Activated B cell treated with CpG ODN at 0.5 μM for 24 hours (primary cell): ENCODE results near the gene LRRC4C. TPM values are rescaled to one million over a fixed set of nuclear protein-coding genes. Genes with fewer than 3 reads are reported as not detected.
A peak's percentile ranks its signal among the peaks of the same experiment; 100 is the strongest.

Experiments
- ATAC-seq: fragments of 200-7000 bp; cut with Tn5 transposase; one replicate; pipeline ENCODE4 v1.10.0; 2021; ENCODE audit warnings: low read depth, mild to moderate bottlenecking, moderate library complexity
- CTCF ChIA-PET: fragments of 350-600 bp; sonication (Branson Sonifier 250); formaldehyde crosslinking; loops from one replicate; lab custom pipeline; 2021; ENCODE audit warnings: antibody characterized with exemption; lab: Charles Lee
- POLR2A ChIA-PET: fragments of 350-600 bp; sonication (Branson Sonifier 250); formaldehyde crosslinking; loops from one replicate; lab custom pipeline; 2021; ENCODE audit warnings: antibody characterized with exemption; lab: Charles Lee
- DNase-seq: peaks from one replicate; pipeline ENCODE4 v3.0.0; 2022
- H3K27ac Mint-ChIP-seq: one replicate; pipeline ENCODE4 v1.8.0; 2020; ENCODE audit warnings: mixed read lengths
- H3K27me3 Mint-ChIP-seq: one replicate; pipeline ENCODE4 v1.8.0; 2021; ENCODE audit warnings: mixed read lengths
- H3K36me3 Mint-ChIP-seq: one replicate; pipeline ENCODE4 v1.8.0; 2021; ENCODE audit warnings: low read depth, mixed read lengths
- H3K4me1 Mint-ChIP-seq: one replicate; pipeline ENCODE4 v1.8.0; 2021; ENCODE audit warnings: mixed read lengths
- H3K4me3 Mint-ChIP-seq: one replicate; pipeline ENCODE4 v1.8.0; 2020; ENCODE audit warnings: mild to moderate bottlenecking, mixed read lengths
- H3K9me3 Mint-ChIP-seq: one replicate; pipeline ENCODE4 v1.8.0; 2020; ENCODE audit warnings: mixed read lengths
- intact Hi-C: fragments of 100-400 bp; cut with micrococcal nuclease; formaldehyde crosslinking; loops from one replicate; pipeline ENCODE4 v1.15.1; 2024
- total RNA-seq: library from RNA; stranded (reverse); gene quantifications from 2 replicates; pipeline ENCODE4 v1.2.3, GENCODE V29; 2022
- TF ChIP-seq, protein P1 (sequence below): fragments of 200-600 bp; IDR thresholded peaks from one replicate; pipeline ENCODE4 v1.8.0; 2022; ENCODE audit warnings: antibody characterized with exemption, mild to moderate bottlenecking

Gene LRRC4C
- not detected in 2 replicates for total RNA-seq

- no peak within 1 kb of the TSS for H3K27ac Mint-ChIP-seq
- DNase-seq (no peak), ATAC-seq (no peak)
- TF ChIP-seq, protein P1, sequence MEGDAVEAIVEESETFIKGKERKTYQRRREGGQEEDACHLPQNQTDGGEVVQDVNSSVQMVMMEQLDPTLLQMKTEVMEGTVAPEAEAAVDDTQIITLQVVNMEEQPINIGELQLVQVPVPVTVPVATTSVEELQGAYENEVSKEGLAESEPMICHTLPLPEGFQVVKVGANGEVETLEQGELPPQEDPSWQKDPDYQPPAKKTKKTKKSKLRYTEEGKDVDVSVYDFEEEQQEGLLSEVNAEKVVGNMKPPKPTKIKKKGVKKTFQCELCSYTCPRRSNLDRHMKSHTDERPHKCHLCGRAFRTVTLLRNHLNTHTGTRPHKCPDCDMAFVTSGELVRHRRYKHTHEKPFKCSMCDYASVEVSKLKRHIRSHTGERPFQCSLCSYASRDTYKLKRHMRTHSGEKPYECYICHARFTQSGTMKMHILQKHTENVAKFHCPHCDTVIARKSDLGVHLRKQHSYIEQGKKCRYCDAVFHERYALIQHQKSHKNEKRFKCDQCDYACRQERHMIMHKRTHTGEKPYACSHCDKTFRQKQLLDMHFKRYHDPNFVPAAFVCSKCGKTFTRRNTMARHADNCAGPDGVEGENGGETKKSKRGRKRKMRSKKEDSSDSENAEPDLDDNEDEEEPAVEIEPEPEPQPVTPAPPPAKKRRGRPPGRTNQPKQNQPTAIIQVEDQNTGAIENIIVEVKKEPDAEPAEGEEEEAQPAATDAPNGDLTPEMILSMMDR: no peak
- peaks cover 5% of the 10 kb centered on the region for H3K27me3 Mint-ChIP-seq
- no peaks in the 10 kb centered on the region for H3K36me3 Mint-ChIP-seq
- intact Hi-C loops: loop anchor here (2.0 kb wide), 1 partner anchor 1065 kb away; no protein-coding TSS in a partner anchor
- POLR2A ChIA-PET: interaction anchor here (0.5 kb wide), 1 partner anchor 10 kb away, joined by 3 read pairs; no protein-coding TSS in a partner anchor
- H3K4me3 Mint-ChIP-seq: peak within 1 kb of the TSS; percentile 0
- no peaks in the 10 kb centered on the region for H3K9me3 Mint-ChIP-seq
- CTCF ChIA-PET: interaction anchor here (0.7 to 3.1 kb wide), 2 partner anchors 13 to 1823 kb away, joined by 3 to 13 read pairs; no protein-coding TSS in a partner anchor
- no peaks in the 10 kb centered on the region for H3K4me1 Mint-ChIP-seq
These were observed at the start of gene LRRC4C for GRCh38 chr11:41459465-41460401. LRRC4C (minus strand) TSS chr11:41459652.

DNA sequence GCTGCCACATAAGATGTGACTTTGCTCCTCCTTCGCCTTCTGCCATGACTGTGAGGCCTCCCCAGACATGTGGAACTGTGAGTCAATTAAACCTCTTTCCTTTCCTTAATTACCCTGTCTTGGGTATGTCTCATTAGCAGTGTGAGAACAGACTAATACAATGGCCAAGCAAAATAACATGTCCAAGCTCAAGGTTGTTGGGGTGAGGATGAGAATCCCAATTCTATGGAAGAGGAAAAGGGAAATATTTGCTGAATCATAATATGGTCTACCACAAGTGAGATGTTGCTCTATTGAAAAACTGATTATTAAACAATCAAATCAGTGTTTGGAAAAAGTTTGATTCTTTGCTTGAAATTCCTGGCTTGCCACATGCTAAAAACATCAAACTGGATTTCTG lies 48.7 kb upstream of the LRRC4C start:
- no peaks in the 10 kb centered on the region for H3K4me1 Mint-ChIP-seq
- no peaks in the 10 kb centered on the region for H3K36me3 Mint-ChIP-seq
- H3K4me3 Mint-ChIP-seq: no peak overlapping the region
- TF ChIP-seq, protein P1: no peak
- H3K27ac Mint-ChIP-seq: no peak overlapping the region
- DNase-seq: no peak
- CTCF ChIA-PET: no interaction called here
- POLR2A ChIA-PET: no interaction called here
- H3K27me3 Mint-ChIP-seq: no peaks in the 10 kb centered on the region
- intact Hi-C loops: no loop called here
- ATAC-seq: no peak
- H3K9me3 Mint-ChIP-seq: peaks cover 7% of the 10 kb centered on the region

DNA sequence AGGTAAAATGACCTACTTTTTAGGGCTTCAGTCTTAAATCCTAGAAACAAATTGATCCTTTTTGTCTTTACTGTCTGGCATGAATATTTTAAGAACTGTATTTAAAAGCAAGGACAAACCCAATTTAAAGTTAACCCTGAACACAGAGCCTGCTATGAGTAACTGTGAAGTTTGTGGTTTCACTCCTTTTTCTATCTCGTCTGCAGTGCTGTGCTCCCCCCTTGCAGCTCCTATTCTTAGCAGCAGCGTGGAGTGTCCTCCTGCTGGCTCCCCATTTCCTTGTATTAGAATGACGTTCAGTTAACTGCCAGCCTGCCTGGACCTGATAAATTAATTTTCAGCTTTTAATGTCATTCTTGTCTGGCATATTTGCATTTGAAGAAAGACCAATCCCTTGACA lies 40.0 kb upstream of the LRRC4C start:
- Mint-ChIP-seq H3K4me1 (no peaks in the 10 kb centered on the region), H3K36me3 (no peaks in the 10 kb centered on the region), H3K4me3 (no peak overlapping the region), H3K27me3 (no peaks in the 10 kb centered on the region), H3K27ac (no peak overlapping the region), H3K9me3 (peaks cover 3% of the 10 kb centered on the region)
- DNase-seq (no peak), ATAC-seq (no peak)
- TF ChIP-seq, protein P1: no peak
- intact Hi-C loops: no loop called here
- ChIA-PET CTCF (no interaction called here), POLR2A (no interaction called here)

DNA sequence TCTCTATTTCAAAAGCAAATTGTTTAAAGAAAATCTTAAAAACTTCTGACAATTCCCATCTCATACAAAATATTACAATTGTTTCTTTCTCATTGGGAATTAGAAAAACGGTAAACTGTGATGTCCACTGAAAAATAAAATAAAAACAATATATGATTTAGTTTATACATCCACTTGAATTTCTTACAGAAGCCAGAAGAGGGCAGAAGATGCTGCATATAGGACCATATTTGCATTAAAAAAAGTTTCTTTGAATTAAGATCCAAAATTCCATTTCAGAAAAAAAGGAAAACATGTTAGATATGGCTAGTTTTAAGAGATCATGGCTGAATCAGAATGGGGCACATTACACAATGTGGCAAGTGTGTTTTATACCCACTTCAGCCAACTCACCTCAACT lies 39.3 kb upstream of the LRRC4C start:
- POLR2A ChIA-PET: no interaction called here
- no peak for ATAC-seq
- Mint-ChIP-seq H3K4me3 (no peak overlapping the region), H3K27me3 (no peaks in the 10 kb centered on the region), H3K36me3 (no peaks in the 10 kb centered on the region), H3K9me3 (peaks cover under 1% of the 10 kb centered on the region), H3K4me1 (no peaks in the 10 kb centered on the region), H3K27ac (no peak overlapping the region)
- CTCF ChIA-PET: no interaction called here
- DNase-seq: no peak
- TF ChIP-seq, protein P1: no peak
- intact Hi-C loops: no loop called here

GRCh38 chr11:41497974-41498373 lies 38.5 kb upstream of the LRRC4C start:
- TF ChIP-seq, protein P1: no peak
- Mint-ChIP-seq H3K4me1 (no peaks in the 10 kb centered on the region), H3K27me3 (no peaks in the 10 kb centered on the region), H3K27ac (no peak overlapping the region), H3K9me3 (no peaks in the 10 kb centered on the region), H3K4me3 (no peak overlapping the region), H3K36me3 (no peaks in the 10 kb centered on the region)
- ChIA-PET POLR2A (no interaction called here), CTCF (no interaction called here)
- intact Hi-C loops: no loop called here
- ATAC-seq (no peak), DNase-seq (no peak)
